Naive B cell (primary cell): ENCODE results near the gene IFNG. TPM values are rescaled to one million over a fixed set of nuclear protein-coding genes. Genes with fewer than 3 reads are reported as not detected.

Source experiments
- ATAC-seq, 2 donors: fragments of 150-1000 bp; cut with Tn5 transposase; 2 replicates each; pipeline ENCODE4 v1.10.0; 2021; ENCODE audit warnings: low read depth in 2 of 2, mild to moderate bottlenecking in 2 of 2, moderate library complexity in 2 of 2
- DNase-seq: peaks from one replicate; pipeline ENCODE4 v3.0.0; 2022
- H3K27ac Mint-ChIP-seq, 6 donors: one replicate each; pipeline ENCODE4 v1.8.0; 2020 to 2022; ENCODE audit warnings: mild to moderate bottlenecking in 6 of 6, mixed read lengths in 6 of 6, moderate library complexity in 5 of 6, inconsistent platforms in 2 of 6
- H3K27me3 Mint-ChIP-seq, 3 donors: one replicate each; pipeline ENCODE4 v1.8.0; 2021 to 2022; ENCODE audit warnings: mixed read lengths in 3 of 3, mild to moderate bottlenecking in 1 of 3
- H3K36me3 Mint-ChIP-seq, 2 donors: one replicate each; pipeline ENCODE4 v1.8.0; 2020 to 2022; ENCODE audit warnings: mixed read lengths in 2 of 2, inconsistent platforms in 1 of 2, mild to moderate bottlenecking in 1 of 2
- H3K4me1 Mint-ChIP-seq, 3 donors: one replicate each; pipeline ENCODE4 v1.8.0; 2020 to 2022; ENCODE audit warnings: mixed read lengths in 3 of 3, inconsistent platforms in 1 of 3, mild to moderate bottlenecking in 1 of 3, moderate library complexity in 1 of 3
- H3K4me3 Mint-ChIP-seq, 8 donors: one replicate each; pipeline ENCODE4 v1.8.0; 2020 to 2022; ENCODE audit warnings: mild to moderate bottlenecking in 8 of 8, mixed read lengths in 8 of 8, moderate library complexity in 8 of 8, inconsistent platforms in 2 of 8
- H3K9me3 Mint-ChIP-seq, 7 donors: one replicate each; pipeline ENCODE4 v1.8.0; 2020 to 2022; ENCODE audit warnings: mixed read lengths in 7 of 7, mild to moderate bottlenecking in 5 of 7, inconsistent platforms in 2 of 7, moderate library complexity in 1 of 7
- polyA plus RNA-seq, 6 donors: library from polyadenylated mRNA; unstranded; fragments of 300-500 nt; fragmentation: Illumina TruSeq; gene quantifications; one replicate each; pipeline ENCODE4 v1.2.3, GENCODE V29; 2021; ENCODE audit warnings: low read depth in 6 of 6

Gene IFNG
- polyA plus RNA-seq, 6 donors from 2014 or later = 0.36 to 0.45 TPM; not detected in 4

DNA sequence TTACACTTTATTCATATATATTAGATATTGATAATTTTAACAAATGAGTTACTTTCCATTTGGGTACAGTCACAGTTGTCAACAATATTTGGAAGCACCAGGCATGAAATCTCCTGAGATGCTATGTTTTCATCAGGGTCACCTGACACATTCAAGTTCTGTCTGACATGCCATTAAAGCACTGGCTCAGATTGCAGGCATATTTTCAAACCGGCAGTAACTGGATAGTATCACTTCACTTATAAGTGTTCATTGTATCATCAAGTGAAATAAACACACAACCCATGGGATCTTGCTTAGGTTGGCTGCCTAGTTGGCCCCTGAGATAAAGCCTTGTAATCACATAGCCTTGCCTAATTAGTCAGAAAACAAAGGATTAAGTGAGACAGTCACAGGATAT lies 4.8 kb downstream of the IFNG start:
- Mint-ChIP-seq H3K9me3 (peaks cover 0 to 2% (median 0%) of the 10 kb centered on the region in 7 donors), H3K36me3 (no peaks in the 10 kb centered on the region), H3K4me1 (peaks cover 0 to 14% (median 10%) of the 10 kb centered on the region in 3 donors), H3K27ac (no peak overlapping the region), H3K4me3 (no peak overlapping the region), H3K27me3 (no peaks in the 10 kb centered on the region)
- no peak for DNase-seq
- no peak for ATAC-seq

DNA sequence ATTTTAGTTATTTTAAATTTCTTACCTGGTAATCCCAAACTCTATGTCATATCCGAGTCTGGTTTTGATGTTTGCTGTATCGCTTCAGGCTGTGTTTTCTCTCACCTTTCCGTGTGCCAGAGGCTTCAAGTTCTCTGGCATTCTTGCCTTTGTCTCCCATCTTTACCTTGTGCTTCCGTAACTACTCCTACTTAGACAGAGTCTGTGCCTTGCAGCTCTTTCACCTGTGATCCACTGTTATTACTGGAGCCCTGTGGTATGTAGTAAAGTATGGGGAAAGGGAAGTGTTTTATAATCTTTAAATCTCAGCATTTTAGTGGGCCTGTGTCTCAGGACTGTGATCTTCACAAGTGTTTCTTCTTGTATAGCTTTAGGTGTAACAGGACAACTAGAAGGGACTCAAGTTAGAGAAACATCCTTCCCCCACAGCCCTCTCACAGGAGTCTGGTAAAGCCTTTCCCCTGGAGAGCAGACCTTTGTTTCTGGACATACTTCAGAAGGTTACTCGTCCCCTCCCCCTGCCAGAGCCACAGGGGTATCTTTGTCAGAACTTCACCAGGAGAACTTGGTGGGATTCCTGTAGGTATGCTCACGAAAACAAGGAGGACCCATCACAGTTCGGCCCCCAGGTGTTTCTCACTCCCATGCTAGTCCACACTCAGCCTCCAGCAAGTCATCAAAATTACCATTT lies 11.1 kb downstream of the IFNG start:
- DNase-seq (no peak), ATAC-seq (no peak)
- Mint-ChIP-seq H3K27me3 (no peaks in the 10 kb centered on the region), H3K4me1 (peaks cover 6 to 16% (median 7%) of the 10 kb centered on the region in 3 donors), H3K36me3 (no peaks in the 10 kb centered on the region), H3K4me3 (no peak overlapping the region), H3K9me3 (peaks cover 0 to 2% (median 0%) of the 10 kb centered on the region in 7 donors), H3K27ac (peak overlapping the region in 3 of 6 donors; percentile 12 to 56 (median 17))

DNA sequence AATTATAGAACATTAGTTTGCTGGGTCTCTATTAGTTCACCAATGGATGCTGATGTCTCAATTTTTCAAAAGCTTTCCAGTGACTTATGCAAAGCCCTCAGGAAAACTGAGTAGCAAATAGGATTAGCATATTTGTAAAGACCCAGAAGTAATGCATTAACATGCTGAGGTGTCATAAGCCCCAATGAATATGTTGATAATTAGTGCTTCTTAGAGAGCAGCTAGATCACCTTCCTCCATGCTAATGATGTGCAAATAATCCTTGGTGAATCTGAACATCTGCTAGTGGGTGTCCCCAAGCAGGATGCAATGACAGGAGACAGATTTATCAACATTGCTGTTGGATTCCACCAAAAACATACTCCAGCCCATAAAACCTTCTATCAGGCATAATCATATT lies 19.0 kb downstream of the IFNG start:
- peaks cover 0 to 2% (median 0%) of the 10 kb centered on the region in 7 donors for H3K9me3 Mint-ChIP-seq
- H3K36me3 Mint-ChIP-seq = peaks cover 7 to 20% of the 10 kb centered on the region in 2 donors
- H3K27me3 Mint-ChIP-seq = no peaks in the 10 kb centered on the region
- no peak overlapping the region for H3K4me3 Mint-ChIP-seq
- peaks cover 0 to 11% (median 7%) of the 10 kb centered on the region in 3 donors for H3K4me1 Mint-ChIP-seq
- DNase-seq (no peak), ATAC-seq (no peak)
- H3K27ac Mint-ChIP-seq = peak overlapping the region in 1 of 6 donors; percentile 12

DNA sequence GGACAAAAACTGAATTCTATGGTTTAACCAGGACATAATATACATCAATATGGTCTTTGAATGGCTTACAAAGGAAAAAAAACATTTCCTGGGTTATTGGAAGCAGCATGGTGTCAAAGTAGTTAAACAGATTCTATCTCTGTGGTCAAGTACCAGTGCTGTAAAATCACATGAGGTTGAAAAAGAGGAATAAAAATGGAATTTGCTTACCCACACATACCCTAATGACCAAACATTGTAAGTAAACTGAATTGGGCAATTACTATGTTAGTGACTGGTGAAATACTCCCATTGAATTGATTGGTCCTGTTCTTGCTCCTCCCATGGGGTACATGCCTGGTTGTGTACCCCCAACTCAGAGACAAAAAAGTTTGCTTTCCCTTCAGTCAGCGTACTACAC lies 19.6 kb downstream of the IFNG start:
- H3K36me3 Mint-ChIP-seq = peaks cover 7 to 21% of the 10 kb centered on the region in 2 donors
- no peak overlapping the region for H3K27ac Mint-ChIP-seq
- peaks cover 0 to 11% (median 7%) of the 10 kb centered on the region in 3 donors for H3K4me1 Mint-ChIP-seq
- no peaks in the 10 kb centered on the region for H3K27me3 Mint-ChIP-seq
- DNase-seq = no peak
- ATAC-seq = no peak
- H3K4me3 Mint-ChIP-seq = no peak overlapping the region
- H3K9me3 Mint-ChIP-seq = peaks cover 0 to 2% (median 0%) of the 10 kb centered on the region in 7 donors

- Mint-ChIP-seq H3K4me3 (no peak overlapping the region), H3K27me3 (no peaks in the 10 kb centered on the region), H3K9me3 (peaks cover 0 to 2% (median 0%) of the 10 kb centered on the region in 7 donors), H3K36me3 (peaks cover 7 to 21% of the 10 kb centered on the region in 2 donors), H3K4me1 (peaks cover 0 to 17% (median 7%) of the 10 kb centered on the region in 3 donors), H3K27ac (peak overlapping the region in 1 of 6 donors; percentile 30)
- no peak for ATAC-seq
- no peak for DNase-seq
These were observed 20.5 kb downstream of the IFNG start for GRCh38 chr12:68139001-68139400.

DNA sequence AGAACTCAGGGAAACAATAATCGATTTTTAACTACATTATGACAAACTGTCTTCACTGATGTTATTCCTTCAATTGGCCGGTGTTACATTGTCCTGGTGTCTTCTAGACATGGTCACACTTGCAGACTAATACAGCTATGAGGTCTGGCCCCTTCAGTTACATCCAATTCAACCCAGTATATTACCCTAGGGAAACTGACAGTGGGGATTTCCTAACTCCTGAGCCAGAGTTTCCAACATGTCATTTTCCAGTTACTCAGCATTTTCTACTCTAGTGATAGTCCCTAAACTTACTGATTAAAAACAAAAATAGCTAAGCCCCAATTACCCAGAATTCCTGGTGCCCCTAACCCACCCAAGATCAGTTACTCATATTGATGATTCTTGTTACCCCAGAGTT lies 21.1 kb downstream of the IFNG start:
- Mint-ChIP-seq H3K9me3 (peaks cover 0 to 6% (median 0%) of the 10 kb centered on the region in 7 donors), H3K4me3 (no peak overlapping the region), H3K27me3 (no peaks in the 10 kb centered on the region), H3K27ac (peak overlapping the region in 2 of 6 donors; percentile 30 to 40), H3K4me1 (peaks cover 0 to 21% (median 7%) of the 10 kb centered on the region in 3 donors), H3K36me3 (peaks cover 12 to 21% of the 10 kb centered on the region in 2 donors)
- no peak for DNase-seq
- ATAC-seq = no peak

DNA sequence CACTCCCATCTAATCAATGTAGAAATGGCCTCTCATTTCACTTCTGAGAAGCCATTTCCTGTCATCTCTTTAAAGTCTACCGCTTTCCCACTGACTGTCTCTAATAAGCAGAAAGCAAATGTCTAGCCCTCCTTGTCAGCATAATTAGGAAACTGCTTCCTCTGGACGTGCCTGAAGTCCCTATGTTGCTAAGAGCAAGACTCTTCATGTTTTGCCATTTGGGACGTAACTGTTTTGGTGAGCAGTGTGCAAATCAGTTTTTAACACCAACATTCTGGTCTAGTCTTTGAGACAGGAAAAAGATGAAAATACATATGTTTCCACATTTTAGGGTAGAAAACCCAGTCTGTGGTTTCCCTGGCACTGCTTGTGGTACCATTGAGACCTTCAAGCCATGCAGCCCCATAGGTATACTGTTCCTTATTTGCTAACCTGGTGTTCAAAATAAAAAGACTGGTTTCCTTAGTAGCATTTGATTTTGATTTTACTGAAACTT lies 22.2 kb downstream of the IFNG start:
- peaks cover 0 to 6% (median under 1%) of the 10 kb centered on the region in 7 donors for H3K9me3 Mint-ChIP-seq
- H3K27me3 Mint-ChIP-seq = no peaks in the 10 kb centered on the region
- H3K36me3 Mint-ChIP-seq = peaks cover 6 to 16% of the 10 kb centered on the region in 2 donors
- peaks cover 0 to 21% (median 7%) of the 10 kb centered on the region in 3 donors for H3K4me1 Mint-ChIP-seq
- no peak overlapping the region for H3K27ac Mint-ChIP-seq
- DNase-seq (no peak), ATAC-seq (no peak)
- H3K4me3 Mint-ChIP-seq = no peak overlapping the region

- H3K27me3 Mint-ChIP-seq = no peaks in the 10 kb centered on the region
- H3K9me3 Mint-ChIP-seq = peaks cover 9 to 25% (median 12%) of the 10 kb centered on the region in 7 donors
- peaks cover 0 to 21% (median 11%) of the 10 kb centered on the region in 3 donors for H3K4me1 Mint-ChIP-seq
- ATAC-seq = no peak
- no peak for DNase-seq
- no peak overlapping the region for H3K4me3 Mint-ChIP-seq
- H3K27ac Mint-ChIP-seq = no peak overlapping the region
- H3K36me3 Mint-ChIP-seq = peaks cover 14 to 30% of the 10 kb centered on the region in 2 donors
These were observed 24.0 kb downstream of the IFNG start for GRCh38 chr12:68135520-68135919.

GRCh38 chr12:68131867-68132414 lies 27.6 kb downstream of the IFNG start:
- no peak for DNase-seq
- Mint-ChIP-seq H3K4me3 (no peak overlapping the region), H3K9me3 (peaks cover 14 to 51% (median 42%) of the 10 kb centered on the region in 7 donors), H3K27me3 (no peaks in the 10 kb centered on the region), H3K36me3 (peaks cover 34 to 56% of the 10 kb centered on the region in 2 donors), H3K4me1 (peaks cover 0 to 16% (median 11%) of the 10 kb centered on the region in 3 donors), H3K27ac (no peak overlapping the region)
- ATAC-seq = no peak

DNA sequence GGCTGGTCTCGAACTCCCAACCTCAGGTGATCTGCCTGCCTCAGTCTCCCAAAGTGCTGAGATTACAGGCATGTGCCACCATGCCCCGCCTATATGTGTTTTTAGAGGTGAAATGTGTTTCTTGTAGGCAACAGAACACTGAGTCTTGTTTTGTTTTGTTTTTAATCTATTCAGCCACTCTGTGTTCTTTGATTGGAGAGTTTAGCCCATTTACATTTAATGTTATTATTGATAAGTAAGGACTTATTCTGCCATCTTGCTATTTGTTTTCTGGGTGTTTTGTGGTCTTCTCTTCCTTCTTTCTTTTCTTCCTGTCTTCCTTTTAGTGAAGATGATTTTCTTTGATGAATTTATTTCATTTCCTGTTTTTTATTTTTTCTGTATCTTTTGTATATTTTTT lies 29.6 kb downstream of the IFNG start:
- Mint-ChIP-seq H3K9me3 (peaks cover 14 to 65% (median 54%) of the 10 kb centered on the region in 7 donors), H3K4me1 (peaks cover 0 to 10% (median 4%) of the 10 kb centered on the region in 3 donors), H3K27me3 (no peaks in the 10 kb centered on the region), H3K4me3 (no peak overlapping the region), H3K36me3 (peaks cover 41 to 43% of the 10 kb centered on the region in 2 donors), H3K27ac (no peak overlapping the region)
- DNase-seq = no peak
- ATAC-seq = no peak

DNA sequence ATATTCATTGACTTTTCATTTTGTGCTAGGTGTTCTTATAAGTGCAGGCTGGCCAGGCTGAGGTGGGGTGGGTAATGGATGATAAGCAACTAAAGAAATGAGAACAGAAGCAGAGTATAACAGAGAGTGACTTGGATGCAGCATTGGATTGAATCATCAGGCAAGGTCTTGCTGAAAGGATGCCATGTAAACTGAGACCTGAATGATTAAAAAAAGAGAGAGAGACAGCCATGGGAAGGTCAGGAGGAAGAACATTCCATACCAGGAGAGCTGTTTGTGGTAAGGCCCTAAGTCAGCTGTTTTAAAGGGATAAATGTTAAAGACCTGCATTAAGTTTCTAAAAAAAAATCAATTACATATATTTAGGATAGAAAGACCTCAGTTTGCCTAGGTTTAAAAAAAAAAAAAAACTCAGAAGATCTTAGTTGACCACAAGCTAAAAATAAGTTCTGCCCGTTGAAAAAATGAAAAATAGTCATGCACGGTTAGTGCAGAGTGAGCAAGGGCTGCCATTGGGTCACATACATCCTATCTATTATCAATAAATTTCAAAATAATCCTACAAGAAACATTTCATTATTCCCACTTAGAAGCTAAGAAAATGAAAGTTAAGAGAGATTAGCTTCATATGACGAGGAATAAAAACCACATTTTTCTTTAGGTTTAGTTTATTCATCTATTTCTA lies 37.2 kb downstream of the IFNG start:
- H3K9me3 Mint-ChIP-seq = peaks cover 0 to 24% (median 13%) of the 10 kb centered on the region in 7 donors
- H3K27ac Mint-ChIP-seq = no peak overlapping the region
- H3K27me3 Mint-ChIP-seq = no peaks in the 10 kb centered on the region
- ATAC-seq = no peak
- DNase-seq = no peak
- H3K36me3 Mint-ChIP-seq = peaks cover 7% of the 10 kb centered on the region in 2 donors
- no peak overlapping the region for H3K4me3 Mint-ChIP-seq
- H3K4me1 Mint-ChIP-seq = no peaks in the 10 kb centered on the region

GRCh38 chr12:68121143-68121542 lies 38.4 kb downstream of the IFNG start:
- H3K9me3 Mint-ChIP-seq = peaks cover 0 to 13% (median 9%) of the 10 kb centered on the region in 7 donors
- H3K4me1 Mint-ChIP-seq = no peaks in the 10 kb centered on the region
- no peak overlapping the region for H3K4me3 Mint-ChIP-seq
- H3K27me3 Mint-ChIP-seq = no peaks in the 10 kb centered on the region
- no peak for DNase-seq
- no peak overlapping the region for H3K27ac Mint-ChIP-seq
- peaks cover 6 to 7% of the 10 kb centered on the region in 2 donors for H3K36me3 Mint-ChIP-seq
- no peak for ATAC-seq

GRCh38 chr12:68119724-68120211 lies 39.8 kb downstream of the IFNG start:
- no peak for DNase-seq
- peaks cover 0 to 5% (median 0%) of the 10 kb centered on the region in 7 donors for H3K9me3 Mint-ChIP-seq

More at GRCh38 chr12:68119724-68120211, 39.8 kb downstream of the IFNG start:
- no peak for ATAC-seq
- H3K27me3 Mint-ChIP-seq = no peaks in the 10 kb centered on the region
- H3K4me3 Mint-ChIP-seq = no peak overlapping the region
- H3K4me1 Mint-ChIP-seq = no peaks in the 10 kb centered on the region
- H3K36me3 Mint-ChIP-seq = peaks cover 0 to 7% of the 10 kb centered on the region in 2 donors
- H3K27ac Mint-ChIP-seq = no peak overlapping the region
